GM12864 (cell line): ENCODE results near the gene SMAD1.

Experiments used
- DNase-seq: peaks from one replicate; pipeline ENCODE4 v3.0.0-alpha.2; 2011; ENCODE audit warnings: low read depth
- H3K4me3 ChIP-seq: 2 replicates; pipeline ENCODE4 v1.5.1; 2011; ENCODE audit warnings: mild to moderate bottlenecking, low read depth, low read length, control low read depth
- CTCF ChIP-seq: IDR thresholded peaks from 2 replicates; pipeline ENCODE4 v1.5.1; 2011; ENCODE audit warnings: low read depth, mild to moderate bottlenecking, moderate library complexity, low read length, control low read depth, inconsistent platforms; ENCODE audit errors: missing control alignments

SMAD1 gene

GRCh38 chr4:145481164-145481941, at the start of gene SMAD1:
TSS of gene SMAD1 (plus strand) at chr4:145481853. CDS start at chr4:145514614, 32,761 bp downstream.
- no peak for DNase-seq
- peak within 1 kb of the TSS; percentile 83 for H3K4me3 ChIP-seq
- TF ChIP-seq CTCF, result no peak

DNA sequence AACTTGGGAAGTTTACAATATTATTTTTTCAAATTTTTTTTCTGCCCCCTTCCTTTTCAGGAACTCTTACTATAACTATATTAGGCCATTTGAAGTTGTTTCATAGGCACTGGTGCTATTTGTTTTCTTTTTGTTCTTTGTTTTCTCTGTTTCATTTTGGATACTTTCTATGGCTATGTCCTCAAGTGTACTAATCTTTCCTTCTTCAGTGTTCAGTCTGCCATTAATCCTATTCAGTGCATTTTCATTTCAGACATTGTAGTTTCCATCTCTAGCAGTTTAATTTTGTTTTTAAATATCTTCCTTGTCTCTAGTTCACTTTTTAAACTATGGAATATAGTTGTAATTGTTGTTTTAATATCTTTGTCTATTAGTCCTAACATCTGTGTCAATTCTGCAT, 48.0 kb upstream of the SMAD1 start:
- no peak overlapping the region for H3K4me3 ChIP-seq
- no peak for DNase-seq
- no peak for TF ChIP-seq CTCF

- TF ChIP-seq CTCF, result no peak
- DNase-seq, result no peak
Measured at GRCh38 chr4:145435646-145436045, 46.0 kb upstream of the SMAD1 start.

GRCh38 chr4:145436114-145436513, 45.5 kb upstream of the SMAD1 start:
- no peak for TF ChIP-seq CTCF
- no peak overlapping the region for H3K4me3 ChIP-seq
- DNase-seq, result no peak

More at GRCh38 chr4:145435646-145436045, 46.0 kb upstream of the SMAD1 start:
- H3K4me3 ChIP-seq, result no peak overlapping the region

GRCh38 chr4:145436796-145437195, 44.9 kb upstream of the SMAD1 start:
- H3K4me3 ChIP-seq, result no peak overlapping the region
- DNase-seq, result no peak
- TF ChIP-seq CTCF, result no peak

- no peak overlapping the region for H3K4me3 ChIP-seq
- TF ChIP-seq CTCF, result no peak
- DNase-seq, result no peak
Measured at GRCh38 chr4:145437466-145437865, 44.2 kb upstream of the SMAD1 start.

GRCh38 chr4:145438298-145438697, 43.4 kb upstream of the SMAD1 start:
- no peak for DNase-seq
- no peak overlapping the region for H3K4me3 ChIP-seq
- no peak for TF ChIP-seq CTCF
